HepG2 (cell line): ENCODE measurements around the gene CCT6A. TPM values are rescaled to one million over a fixed set of nuclear protein-coding genes. Genes with fewer than 3 reads are reported as not detected.
A peak's percentile ranks its signal among the peaks of the same experiment; 100 is the strongest.

ENCODE experiments used
- AKNA ChIP-seq: sonication (generic); formaldehyde crosslinking; IDR thresholded peaks from 2 replicates; pipeline ENCODE4 v1.4.0; 2020; ENCODE audit warnings: missing genetic modification reagents, borderline replicate concordance
- ATM ChIP-seq: fragments of 450-650 bp; IDR thresholded peaks from 2 replicates; pipeline ENCODE4 v1.7.1; 2017; ENCODE audit warnings: mild to moderate bottlenecking, borderline replicate concordance
- ATRX ChIP-seq: sonication (generic); formaldehyde crosslinking; IDR thresholded peaks from 2 replicates; pipeline ENCODE4 v1.4.0; 2020; ENCODE audit warnings: missing genetic modification reagents, borderline replicate concordance
- IKZF1 ChIP-seq: fragments of 450-650 bp; IDR thresholded peaks from 2 replicates; pipeline ENCODE4 v1.7.1; 2016
- KMT2B ChIP-seq: IDR thresholded peaks from 2 replicates; pipeline ENCODE4 v1.6.1; 2016; ENCODE audit warnings: missing genetic modification reagents, missing compliant biosample characterization
- NCOA1 ChIP-seq: sonication (generic); formaldehyde crosslinking; IDR thresholded peaks from 2 replicates; pipeline ENCODE4 v1.9.0; 2021; ENCODE audit warnings: missing genetic modification reagents
- PRPF4 ChIP-seq: fragments of 200-400 bp; formaldehyde crosslinking; IDR thresholded peaks from 2 replicates; pipeline ENCODE4 v1.6.1; 2016; ENCODE audit warnings: low read length, low read depth; ENCODE audit not compliant: poor library complexity, severe bottlenecking
- SP1 ChIP-seq, 2 experiments: fragments of 450-650 bp in 1 of 2; sonication (generic) in 1 of 2; formaldehyde crosslinking in 1 of 2; IDR thresholded peaks; 2 replicates each; pipeline versions ENCODE4 v1.4.0 to v1.6.1; 2016 to 2020; ENCODE audit warnings: missing genetic modification reagents in 1 of 2
- ZNF317 ChIP-seq: sonication (generic); formaldehyde crosslinking; IDR thresholded peaks from 2 replicates; pipeline ENCODE4 v1.5.0; 2020; ENCODE audit warnings: mild to moderate bottlenecking, missing genetic modification reagents
- ZNF44 ChIP-seq: sonication (generic); formaldehyde crosslinking; IDR thresholded peaks from 2 replicates; pipeline ENCODE4 v1.5.1; 2020; ENCODE audit warnings: mild to moderate bottlenecking, missing genetic modification reagents
- ZNF468 ChIP-seq: sonication (generic); formaldehyde crosslinking; IDR thresholded peaks from 2 replicates; pipeline ENCODE4 v1.8.0; 2022; ENCODE audit warnings: mild to moderate bottlenecking, moderate library complexity, missing genetic modification reagents
- polyA plus RNA-seq, 8 experiments: library from polyadenylated mRNA; depleted of rRNA in 3 of 8; stranded (reverse) in 7 of 8; unstranded in 1 of 8; fragments of >200 nt; fragmentation: Illumina TruSeq in 4 of 8; extraction: Trizol in 4 of 8; gene quantifications; 2 replicates each; pipeline versions ENCODE4 v1.2.1 to v1.2.3, GENCODE V29; 2011 to 2016; ENCODE audit warnings: low read depth in 4 of 8, missing spikeins in 1 of 8, mixed read lengths in 1 of 8; ENCODE audit not compliant: insufficient read depth in 1 of 8
- total RNA-seq, 5 experiments: library from RNA; depleted of rRNA; stranded (reverse); fragments of >200 nt; fragmentation: Illumina TruSeq; extraction: Trizol; gene quantifications; 2 replicates each; pipeline ENCODE4 v1.2.3, GENCODE V29; 2016; ENCODE audit warnings: low read depth in 1 of 5
- TF ChIP-seq, protein P1 (sequence below), 2 experiments: fragments of 450-650 bp in 1 of 2; sonication (generic) in 1 of 2; formaldehyde crosslinking in 1 of 2; IDR thresholded peaks; 2 replicates each; pipeline versions ENCODE4 v1.6.1 to v1.8.0; 2016 to 2022; ENCODE audit warnings: antibody characterized with exemption in 1 of 2, mild to moderate bottlenecking in 1 of 2, missing genetic modification reagents in 1 of 2
- TF ChIP-seq, protein P2 (sequence below): IDR thresholded peaks from 2 replicates; pipeline ENCODE4 v1.6.1; 2016; ENCODE audit warnings: low read depth

Gene CCT6A
- total and polyA plus RNA-seq, 2 of the 13 experiments (the other 11 are each of a cell fraction or from before 2014, with no cell fraction given), result 219 to 292 TPM

- TF ChIP-seq AKNA (CRISPR knock-in tag) (no peak), ATM (no peak), SP1 (IDR thresholded peaks at IDR 0.05) (no peak), SP1 (CRISPR knock-in tag; IDR thresholded peaks at IDR 0.05) (peak; percentile 75), KMT2B (CRISPR knock-in tag) (peak; percentile 67), ZNF317 (CRISPR knock-in tag) (peak; percentile 85; the same call in 1 of the 2 replicates), NCOA1 (CRISPR knock-in tag) (no peak), ZNF44 (CRISPR knock-in tag) (no peak; the same call in 1 of the 2 replicates), IKZF1 (no peak), PRPF4 (no peak), ATRX (CRISPR knock-in tag) (no peak), ZNF468 (CRISPR knock-in tag) (no peak)
- TF ChIP-seq, protein P1, sequence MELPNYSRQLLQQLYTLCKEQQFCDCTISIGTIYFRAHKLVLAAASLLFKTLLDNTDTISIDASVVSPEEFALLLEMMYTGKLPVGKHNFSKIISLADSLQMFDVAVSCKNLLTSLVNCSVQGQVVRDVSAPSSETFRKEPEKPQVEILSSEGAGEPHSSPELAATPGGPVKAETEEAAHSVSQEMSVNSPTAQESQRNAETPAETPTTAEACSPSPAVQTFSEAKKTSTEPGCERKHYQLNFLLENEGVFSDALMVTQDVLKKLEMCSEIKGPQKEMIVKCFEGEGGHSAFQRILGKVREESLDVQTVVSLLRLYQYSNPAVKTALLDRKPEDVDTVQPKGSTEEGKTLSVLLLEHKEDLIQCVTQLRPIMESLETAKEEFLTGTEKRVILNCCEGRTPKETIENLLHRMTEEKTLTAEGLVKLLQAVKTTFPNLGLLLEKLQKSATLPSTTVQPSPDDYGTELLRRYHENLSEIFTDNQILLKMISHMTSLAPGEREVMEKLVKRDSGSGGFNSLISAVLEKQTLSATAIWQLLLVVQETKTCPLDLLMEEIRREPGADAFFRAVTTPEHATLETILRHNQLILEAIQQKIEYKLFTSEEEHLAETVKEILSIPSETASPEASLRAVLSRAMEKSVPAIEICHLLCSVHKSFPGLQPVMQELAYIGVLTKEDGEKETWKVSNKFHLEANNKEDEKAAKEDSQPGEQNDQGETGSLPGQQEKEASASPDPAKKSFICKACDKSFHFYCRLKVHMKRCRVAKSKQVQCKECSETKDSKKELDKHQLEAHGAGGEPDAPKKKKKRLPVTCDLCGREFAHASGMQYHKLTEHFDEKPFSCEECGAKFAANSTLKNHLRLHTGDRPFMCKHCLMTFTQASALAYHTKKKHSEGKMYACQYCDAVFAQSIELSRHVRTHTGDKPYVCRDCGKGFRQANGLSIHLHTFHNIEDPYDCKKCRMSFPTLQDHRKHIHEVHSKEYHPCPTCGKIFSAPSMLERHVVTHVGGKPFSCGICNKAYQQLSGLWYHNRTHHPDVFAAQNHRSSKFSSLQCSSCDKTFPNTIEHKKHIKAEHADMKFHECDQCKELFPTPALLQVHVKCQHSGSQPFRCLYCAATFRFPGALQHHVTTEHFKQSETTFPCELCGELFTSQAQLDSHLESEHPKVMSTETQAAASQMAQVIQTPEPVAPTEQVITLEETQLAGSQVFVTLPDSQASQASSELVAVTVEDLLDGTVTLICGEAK (IDR thresholded peaks at IDR 0.05), result no peak
- TF ChIP-seq, protein P1 (CRISPR knock-in tag; IDR thresholded peaks at IDR 0.05), result peak; percentile 69
- TF ChIP-seq, protein P2, sequence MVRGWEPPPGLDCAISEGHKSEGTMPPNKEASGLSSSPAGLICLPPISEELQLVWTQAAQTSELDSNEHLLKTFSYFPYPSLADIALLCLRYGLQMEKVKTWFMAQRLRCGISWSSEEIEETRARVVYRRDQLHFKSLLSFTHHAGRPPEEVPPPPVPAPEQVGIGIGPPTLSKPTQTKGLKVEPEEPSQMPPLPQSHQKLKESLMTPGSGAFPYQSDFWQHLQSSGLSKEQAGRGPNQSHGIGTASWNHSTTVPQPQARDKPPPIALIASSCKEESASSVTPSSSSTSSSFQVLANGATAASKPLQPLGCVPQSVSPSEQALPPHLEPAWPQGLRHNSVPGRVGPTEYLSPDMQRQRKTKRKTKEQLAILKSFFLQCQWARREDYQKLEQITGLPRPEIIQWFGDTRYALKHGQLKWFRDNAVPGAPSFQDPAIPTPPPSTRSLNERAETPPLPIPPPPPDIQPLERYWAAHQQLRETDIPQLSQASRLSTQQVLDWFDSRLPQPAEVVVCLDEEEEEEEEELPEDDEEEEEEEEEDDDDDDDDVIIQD (CRISPR knock-in tag), result no peak
These were observed 17.7 kb upstream of the CCT6A start (continued) for GRCh38 chr7:56033671-56034432.
